Ovary (tissue), 9 donors: Measurements from ENCODE around the gene APAF1. TPM values are rescaled to one million over a fixed set of nuclear protein-coding genes. Genes with fewer than 3 reads are reported as not detected.
A peak's percentile ranks its signal among the peaks of the same experiment; 100 is the strongest.

Source experiments
- DNase-seq, 5 donors: peaks; one replicate each; pipeline ENCODE4 v3.0.0-alpha.2; 2019 to 2020
- H3K27ac ChIP-seq, 2 donors: fragments of 200-600 bp; one replicate each; pipeline versions ENCODE4 v1.5.1 to v1.8.0; 2019 to 2022
- H3K27me3 ChIP-seq: fragments of 200-600 bp; one replicate; pipeline ENCODE4 v1.8.0; 2022
- H3K36me3 ChIP-seq: fragments of 200-600 bp; sonication (generic); one replicate; pipeline ENCODE4 v1.5.1; 2019
- H3K4me1 ChIP-seq: one replicate; pipeline ENCODE4 v1.8.1; 2013; ENCODE audit warnings: mild to moderate bottlenecking, moderate library complexity; ENCODE audit not compliant: insufficient read depth
- H3K4me3 ChIP-seq: fragments of 200-600 bp; sonication (generic); one replicate; pipeline ENCODE4 v1.5.1; 2017
- H3K9me3 ChIP-seq, 2 donors: fragments of 200-600 bp in 1 of 2; sonication (generic) in 1 of 2; one replicate each; pipeline versions ENCODE4 v1.5.1 to v1.8.1; 2013 to 2019; ENCODE audit warnings: mild to moderate bottlenecking in 1 of 2, moderate library complexity in 1 of 2
- CTCF ChIP-seq, 3 donors: fragments of 450-650 bp in 2 of 3; fragments of 200-600 bp in 1 of 3; IDR thresholded peaks; one replicate each; pipeline versions ENCODE4 v1.5.1 to v1.8.0; 2016 to 2022; ENCODE audit warnings: antibody characterized with exemption in 3 of 3, mild to moderate bottlenecking in 1 of 3
- EP300 ChIP-seq: sonication (generic); formaldehyde crosslinking; IDR thresholded peaks from one replicate; pipeline ENCODE4 v1.6.1; 2017; ENCODE audit warnings: antibody characterized with exemption
- POLR2A ChIP-seq: fragments of 450-650 bp; IDR thresholded peaks from one replicate; pipeline ENCODE4 v1.6.1; 2017; ENCODE audit warnings: antibody characterized with exemption, mild to moderate bottlenecking, moderate library complexity
- WGBS, 3 donors: extraction: QIAGEN DNeasy Blood & Tissue Kit in 1 of 3; methylation state at CpG; one replicate each; pipeline versions ENCODE4 v1.1.5 to v1.1.7; 2013 to 2017; 5-methylcytosine and 5-hydroxymethylcytosine counted together
- intact Hi-C, 4 donors: fragments of 100-400 bp; cut with DNase I; formaldehyde crosslinking; loops; one replicate each; pipeline versions ENCODE4 v1.11.0 to v1.15.1; 2022 to 2023
- polyA plus RNA-seq, 2 donors: library from polyadenylated mRNA; stranded (reverse); fragments of 200-250 nt in 1 of 2; fragments of 350-450 nt in 1 of 2; fragmentation: Illumina TruSeq in 1 of 2; extraction: RNeasy Lipid Tissue Mini Kit (QIAGEN cat#74804) in 1 of 2; gene quantifications; one replicate each; pipeline ENCODE4 v1.2.3, GENCODE V29; 2013 to 2014
- total RNA-seq, 7 donors: library from RNA; depleted of rRNA in 2 of 7; stranded (reverse); fragments of >200 nt in 2 of 7; fragmentation: NEBNext Ultra II Directional in 3 of 7; extraction: Animal tissue kit (Norgen Biotek cat#: 25700) in 3 of 7; gene quantifications; one replicate each; pipeline versions ENCODE4 v1.1.0 to v1.2.4, GENCODE V29; 2016 to 2023
- donor health status: DM: no; HTN: no; CAD: no; lungs with moderate emphysema.
- donor health status: DM: no; HTN: no; CAD: no.
- donor health status: Bipolar disorder and iron deficiency.
- donor health status: DM: yes; HTN: yes; CAD: no.
- donor health status: DM: no; HTN: no; CAD: no.
- donor health status: DM: yes; HTN: yes; CAD: no.

Gene APAF1
- total and polyA plus RNA-seq, 9 donors = 9.4 to 17.1 (median 11.9) TPM

GRCh38 chr12:98725476-98726247, 80.6 kb downstream of the APAF1 start:
- Histone ChIP-seq H3K9me3 (no peaks in the 10 kb centered on the region), H3K4me3 (no peak overlapping the region), H3K4me1 (no peaks in the 10 kb centered on the region), H3K27me3 (no peaks in the 10 kb centered on the region), H3K36me3 (no peaks in the 10 kb centered on the region), H3K27ac (no peak overlapping the region)
- intact Hi-C loops = loop anchor here in 2 of 4 donors (10.0 kb wide), 2 partner anchors 209 to 269 kb away; no protein-coding TSS in a partner anchor
- TF ChIP-seq POLR2A (no peak), EP300 (no peak), CTCF (IDR thresholded peaks at IDR 0.05) (no peak)
- 41 to 67% (median 54%) methylated on average over 5 of the region's 5 CpGs for WGBS, 3 donors
- peak; percentile 28 to 71 (median 51) for DNase-seq

GRCh38 chr12:98727196-98727595, 82.1 kb downstream of the APAF1 start:
- Histone ChIP-seq H3K4me1 (no peaks in the 10 kb centered on the region), H3K4me3 (no peak overlapping the region), H3K27ac (no peak overlapping the region), H3K36me3 (no peaks in the 10 kb centered on the region), H3K9me3 (no peaks in the 10 kb centered on the region), H3K27me3 (no peaks in the 10 kb centered on the region)
- intact Hi-C loops = loop anchor here in 2 of 4 donors (10.0 kb wide), 2 partner anchors 208 to 268 kb away; no protein-coding TSS in a partner anchor
- no peak for DNase-seq
- TF ChIP-seq CTCF (IDR thresholded peaks at IDR 0.05) = no peak
- TF ChIP-seq POLR2A = no peak
- TF ChIP-seq EP300 = no peak
- WGBS, 3 donors = 89 to 90% (median 89%) methylated on average over 5 of the region's 5 CpGs

- TF ChIP-seq CTCF (IDR thresholded peaks at IDR 0.05) (no peak), EP300 (no peak), POLR2A (no peak)
- no peaks in the 10 kb centered on the region for H3K36me3 ChIP-seq
- no peak overlapping the region for H3K27ac ChIP-seq
- no peak overlapping the region for H3K4me3 ChIP-seq
- no peaks in the 10 kb centered on the region for H3K9me3 ChIP-seq
- intact Hi-C loops = no loop called here
- H3K27me3 ChIP-seq = no peaks in the 10 kb centered on the region
- DNase-seq = no peak
- no peaks in the 10 kb centered on the region for H3K4me1 ChIP-seq
Observed at GRCh38 chr12:98730412-98730811, 85.3 kb downstream of the APAF1 start.

GRCh38 chr12:98733667-98734350, 88.7 kb downstream of the APAF1 start:
- H3K4me3 ChIP-seq = no peak overlapping the region
- no peaks in the 10 kb centered on the region for H3K27me3 ChIP-seq
- H3K9me3 ChIP-seq = no peaks in the 10 kb centered on the region
- no peaks in the 10 kb centered on the region for H3K36me3 ChIP-seq
- no peak for TF ChIP-seq CTCF (IDR thresholded peaks at IDR 0.05)
- TF ChIP-seq POLR2A = no peak
- no peak for TF ChIP-seq EP300
- DNase-seq = no peak
- no peak overlapping the region for H3K27ac ChIP-seq
- H3K4me1 ChIP-seq = peaks cover 1% of the 10 kb centered on the region
- intact Hi-C loops = no loop called here
